ENCODE results near the gene FXYD2.

DNA sequence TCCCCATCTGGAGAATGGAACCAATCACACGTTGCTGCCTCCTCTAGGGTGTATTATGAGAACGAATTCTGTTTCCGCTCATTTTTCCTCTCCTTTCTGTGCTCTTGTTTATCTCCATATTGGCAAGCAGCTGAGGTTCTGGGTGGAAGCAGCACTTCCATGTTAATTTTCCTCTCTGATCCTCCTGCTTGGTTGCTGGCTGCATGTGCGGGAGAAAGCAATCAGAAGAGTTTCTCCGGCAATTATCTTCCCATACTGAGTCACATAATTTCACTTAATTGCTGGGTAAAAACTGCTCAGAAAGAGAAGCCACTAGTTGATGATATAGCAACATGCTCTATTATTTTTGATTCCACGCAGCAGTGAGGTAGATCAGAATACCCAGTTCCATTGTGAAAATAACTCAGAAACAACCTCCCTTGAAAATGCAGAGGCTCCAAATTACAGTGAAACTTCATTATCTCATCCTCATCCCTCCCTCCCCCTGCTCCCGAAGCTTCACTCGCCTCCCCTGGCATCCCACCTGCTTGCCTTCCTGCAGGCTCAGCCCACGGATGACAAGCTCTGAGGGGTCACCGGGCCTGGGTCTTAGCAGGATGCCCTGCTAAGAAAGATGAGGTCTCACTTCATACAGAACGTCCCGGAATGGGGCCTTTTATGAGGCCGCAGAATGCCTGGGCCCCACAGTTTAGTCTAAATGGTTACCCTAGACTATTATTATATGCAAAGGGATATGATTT lies 31.5 kb upstream of the FXYD2 start:
- TF ChIP-seq MAFK (IDR thresholded peaks at IDR 0.05; ENCODE audit: low read depth, low read length) = no peak
- no peak for TF ChIP-seq CREB1 (IDR thresholded peaks at IDR 0.05)
- TF ChIP-seq, protein P1, sequence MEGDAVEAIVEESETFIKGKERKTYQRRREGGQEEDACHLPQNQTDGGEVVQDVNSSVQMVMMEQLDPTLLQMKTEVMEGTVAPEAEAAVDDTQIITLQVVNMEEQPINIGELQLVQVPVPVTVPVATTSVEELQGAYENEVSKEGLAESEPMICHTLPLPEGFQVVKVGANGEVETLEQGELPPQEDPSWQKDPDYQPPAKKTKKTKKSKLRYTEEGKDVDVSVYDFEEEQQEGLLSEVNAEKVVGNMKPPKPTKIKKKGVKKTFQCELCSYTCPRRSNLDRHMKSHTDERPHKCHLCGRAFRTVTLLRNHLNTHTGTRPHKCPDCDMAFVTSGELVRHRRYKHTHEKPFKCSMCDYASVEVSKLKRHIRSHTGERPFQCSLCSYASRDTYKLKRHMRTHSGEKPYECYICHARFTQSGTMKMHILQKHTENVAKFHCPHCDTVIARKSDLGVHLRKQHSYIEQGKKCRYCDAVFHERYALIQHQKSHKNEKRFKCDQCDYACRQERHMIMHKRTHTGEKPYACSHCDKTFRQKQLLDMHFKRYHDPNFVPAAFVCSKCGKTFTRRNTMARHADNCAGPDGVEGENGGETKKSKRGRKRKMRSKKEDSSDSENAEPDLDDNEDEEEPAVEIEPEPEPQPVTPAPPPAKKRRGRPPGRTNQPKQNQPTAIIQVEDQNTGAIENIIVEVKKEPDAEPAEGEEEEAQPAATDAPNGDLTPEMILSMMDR (IDR thresholded peaks at IDR 0.05; ENCODE audit: control extremely low read depth in 1 of 3, insufficient read depth in 1 of 3, low read depth in 1 of 3, low read length in 3 of 3) = no peak
- TF ChIP-seq, protein P2, sequence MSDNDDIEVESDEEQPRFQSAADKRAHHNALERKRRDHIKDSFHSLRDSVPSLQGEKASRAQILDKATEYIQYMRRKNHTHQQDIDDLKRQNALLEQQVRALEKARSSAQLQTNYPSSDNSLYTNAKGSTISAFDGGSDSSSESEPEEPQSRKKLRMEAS (IDR thresholded peaks at IDR 0.05) = no peak
- TF ChIP-seq TEAD4 (IDR thresholded peaks at IDR 0.05; ENCODE audit: low read depth, low read length) = no peak
- no peak for TF ChIP-seq SP1 (IDR thresholded peaks at IDR 0.05; ENCODE audit: low read depth, low read length)
- no peak for TF ChIP-seq POLR2AphosphoS5 (IDR thresholded peaks at IDR 0.05; ENCODE audit: low read depth, low read length)
- TF ChIP-seq RXRA (IDR thresholded peaks at IDR 0.05; ENCODE audit: insufficient read depth, low read depth, low read length) = no peak
- TF ChIP-seq EP300 (IDR thresholded peaks at IDR 0.05; ENCODE audit: borderline replicate concordance in 1 of 2, low read depth in 2 of 2, low read length in 2 of 2) = no peak
- TF ChIP-seq SP2 (IDR thresholded peaks at IDR 0.05; ENCODE audit: low read length) = no peak
- TF ChIP-seq SUZ12 (IDR thresholded peaks at IDR 0.05; ENCODE audit: low read length) = no peak
- TF ChIP-seq PHF8 (conservative IDR thresholded peaks at IDR 0.05; ENCODE audit: low read depth, low read length) = no peak
- no peak for TF ChIP-seq KDM1A (IDR thresholded peaks at IDR 0.05; ENCODE audit: borderline replicate concordance, low read length)
